HCT116 (cell line): ENCODE measurements around the gene MBOAT7.
"Not testable (repeated sequence)": the region's sequence is repeated elsewhere in the genome, so short reads cannot be mapped to it uniquely, and the experiment has no call there.

Experiments used
- CBX3 ChIP-seq: IDR thresholded peaks from 2 replicates; pipeline ENCODE4 v1.6.1; 2012; ENCODE audit warnings: low read depth
- EGR1 ChIP-seq: IDR thresholded peaks from 2 replicates; pipeline ENCODE4 v1.6.1; 2012; ENCODE audit warnings: low read depth
- ELF1 ChIP-seq: IDR thresholded peaks from 2 replicates; pipeline ENCODE4 v1.6.1; 2012; ENCODE audit warnings: low read depth, borderline replicate concordance
- EZH2 ChIP-seq: fragments of 200-600 bp; sonication (generic); IDR thresholded peaks from 2 replicates; pipeline ENCODE4 v1.6.1; 2017; ENCODE audit warnings: antibody characterized with exemption, mixed run types
- POLR2A ChIP-seq: IDR thresholded peaks from 2 replicates; pipeline ENCODE4 v1.7.0; 2011; ENCODE audit warnings: borderline replicate concordance; ENCODE audit not compliant: insufficient read depth, insufficient read length; ENCODE audit errors: extremely low read depth
- POLR2AphosphoS5 ChIP-seq: IDR thresholded peaks from 2 replicates; pipeline ENCODE4 v1.6.1; 2011; ENCODE audit warnings: mild to moderate bottlenecking, low read depth, low read length, moderate library complexity
- SIN3A ChIP-seq: IDR thresholded peaks from 2 replicates; pipeline ENCODE4 v1.6.1; 2012; ENCODE audit warnings: low read depth
- YY1 ChIP-seq: IDR thresholded peaks from 2 replicates; pipeline ENCODE4 v1.6.1; 2011; ENCODE audit warnings: low read length, low read depth, moderate library complexity, mild to moderate bottlenecking; ENCODE audit not compliant: insufficient replicate concordance; ENCODE audit errors: extremely low read depth
- TF ChIP-seq, protein P1 (sequence below), 3 experiments: fragments of 200-600 bp in 1 of 3; sonication (generic) in 1 of 3; IDR thresholded peaks in 2 of 3; conservative IDR thresholded peaks in 1 of 3; 2 replicates each; pipeline ENCODE4 v1.5.1; 2012 to 2017; ENCODE audit warnings: low read depth in 2 of 3, low read length in 2 of 3, antibody characterized with exemption in 1 of 3, borderline replicate concordance in 1 of 3, control low read depth in 1 of 3, mild to moderate bottlenecking in 1 of 3, mixed read lengths in 1 of 3, mixed run types in 1 of 3, moderate library complexity in 1 of 3; ENCODE audit not compliant: insufficient read depth in 1 of 3
- TF ChIP-seq, protein P2 (sequence below): IDR thresholded peaks from 2 replicates; pipeline ENCODE4 v1.6.1; 2012; ENCODE audit warnings: low read depth

DNA sequence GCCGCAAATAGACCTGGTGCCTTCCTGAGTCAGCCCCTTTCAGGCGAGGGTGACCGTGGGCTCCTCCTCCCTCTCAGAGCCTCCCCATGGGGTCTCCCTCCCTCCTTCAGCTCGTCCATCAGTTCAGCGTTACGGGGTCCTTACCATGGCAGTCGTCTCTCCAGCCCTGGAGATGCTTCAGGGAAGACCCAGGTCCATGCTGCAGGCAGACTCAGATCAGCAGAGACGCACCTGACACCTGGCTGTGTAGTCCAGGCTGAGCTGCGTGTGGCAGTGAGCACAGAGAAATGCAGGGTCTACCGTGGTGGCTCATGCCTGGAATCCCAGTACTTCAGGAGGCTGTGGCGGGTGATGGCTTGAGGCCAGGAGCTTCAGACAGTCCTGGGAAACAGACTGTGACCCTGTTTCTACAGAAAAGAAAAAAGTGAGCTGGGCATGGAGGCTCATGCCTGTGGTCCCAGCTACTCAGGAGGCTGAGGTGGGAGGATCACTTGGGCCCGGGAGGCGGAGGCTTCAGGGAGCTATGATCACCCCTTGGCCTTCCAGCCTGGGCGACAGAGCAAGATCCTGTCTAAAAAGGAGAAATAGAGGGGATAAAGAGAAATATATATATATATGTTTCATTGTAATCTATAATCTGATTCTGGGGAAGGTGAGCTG lies 34.0 kb upstream of the MBOAT7 start:
- TF ChIP-seq, protein P1, sequence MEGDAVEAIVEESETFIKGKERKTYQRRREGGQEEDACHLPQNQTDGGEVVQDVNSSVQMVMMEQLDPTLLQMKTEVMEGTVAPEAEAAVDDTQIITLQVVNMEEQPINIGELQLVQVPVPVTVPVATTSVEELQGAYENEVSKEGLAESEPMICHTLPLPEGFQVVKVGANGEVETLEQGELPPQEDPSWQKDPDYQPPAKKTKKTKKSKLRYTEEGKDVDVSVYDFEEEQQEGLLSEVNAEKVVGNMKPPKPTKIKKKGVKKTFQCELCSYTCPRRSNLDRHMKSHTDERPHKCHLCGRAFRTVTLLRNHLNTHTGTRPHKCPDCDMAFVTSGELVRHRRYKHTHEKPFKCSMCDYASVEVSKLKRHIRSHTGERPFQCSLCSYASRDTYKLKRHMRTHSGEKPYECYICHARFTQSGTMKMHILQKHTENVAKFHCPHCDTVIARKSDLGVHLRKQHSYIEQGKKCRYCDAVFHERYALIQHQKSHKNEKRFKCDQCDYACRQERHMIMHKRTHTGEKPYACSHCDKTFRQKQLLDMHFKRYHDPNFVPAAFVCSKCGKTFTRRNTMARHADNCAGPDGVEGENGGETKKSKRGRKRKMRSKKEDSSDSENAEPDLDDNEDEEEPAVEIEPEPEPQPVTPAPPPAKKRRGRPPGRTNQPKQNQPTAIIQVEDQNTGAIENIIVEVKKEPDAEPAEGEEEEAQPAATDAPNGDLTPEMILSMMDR (IDR thresholded peaks at IDR 0.05 in 2 of 3, conservative IDR thresholded peaks at IDR 0.05 in 1 of 3; ENCODE audit: borderline replicate concordance in 1 of 3, insufficient read depth in 1 of 3, low read depth in 2 of 3, low read length in 2 of 3): not testable (repeated sequence)
- TF ChIP-seq ELF1, SIN3A, YY1, POLR2A, EZH2, POLR2AphosphoS5, EGR1, CBX3: not testable (repeated sequence)
- TF ChIP-seq, protein P2, sequence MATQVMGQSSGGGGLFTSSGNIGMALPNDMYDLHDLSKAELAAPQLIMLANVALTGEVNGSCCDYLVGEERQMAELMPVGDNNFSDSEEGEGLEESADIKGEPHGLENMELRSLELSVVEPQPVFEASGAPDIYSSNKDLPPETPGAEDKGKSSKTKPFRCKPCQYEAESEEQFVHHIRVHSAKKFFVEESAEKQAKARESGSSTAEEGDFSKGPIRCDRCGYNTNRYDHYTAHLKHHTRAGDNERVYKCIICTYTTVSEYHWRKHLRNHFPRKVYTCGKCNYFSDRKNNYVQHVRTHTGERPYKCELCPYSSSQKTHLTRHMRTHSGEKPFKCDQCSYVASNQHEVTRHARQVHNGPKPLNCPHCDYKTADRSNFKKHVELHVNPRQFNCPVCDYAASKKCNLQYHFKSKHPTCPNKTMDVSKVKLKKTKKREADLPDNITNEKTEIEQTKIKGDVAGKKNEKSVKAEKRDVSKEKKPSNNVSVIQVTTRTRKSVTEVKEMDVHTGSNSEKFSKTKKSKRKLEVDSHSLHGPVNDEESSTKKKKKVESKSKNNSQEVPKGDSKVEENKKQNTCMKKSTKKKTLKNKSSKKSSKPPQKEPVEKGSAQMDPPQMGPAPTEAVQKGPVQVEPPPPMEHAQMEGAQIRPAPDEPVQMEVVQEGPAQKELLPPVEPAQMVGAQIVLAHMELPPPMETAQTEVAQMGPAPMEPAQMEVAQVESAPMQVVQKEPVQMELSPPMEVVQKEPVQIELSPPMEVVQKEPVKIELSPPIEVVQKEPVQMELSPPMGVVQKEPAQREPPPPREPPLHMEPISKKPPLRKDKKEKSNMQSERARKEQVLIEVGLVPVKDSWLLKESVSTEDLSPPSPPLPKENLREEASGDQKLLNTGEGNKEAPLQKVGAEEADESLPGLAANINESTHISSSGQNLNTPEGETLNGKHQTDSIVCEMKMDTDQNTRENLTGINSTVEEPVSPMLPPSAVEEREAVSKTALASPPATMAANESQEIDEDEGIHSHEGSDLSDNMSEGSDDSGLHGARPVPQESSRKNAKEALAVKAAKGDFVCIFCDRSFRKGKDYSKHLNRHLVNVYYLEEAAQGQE: not testable (repeated sequence)
